Memory B cell (primary cell): Measurements from ENCODE around the gene PLXDC2.

Experiments used
- ATAC-seq: fragments of 150-1000 bp; cut with Tn5 transposase; 2 replicates; pipeline ENCODE4 v1.10.0; 2021; ENCODE audit warnings: low read depth, mild to moderate bottlenecking, moderate library complexity
- DNase-seq, 2 donors: peaks; one replicate each; pipeline ENCODE4 v3.0.0; 2022; ENCODE audit warnings: low spot score in 2 of 2
- H3K27ac Mint-ChIP-seq: one replicate; pipeline ENCODE4 v1.8.0; 2022; ENCODE audit warnings: mild to moderate bottlenecking, moderate library complexity, mixed read lengths
- H3K27me3 Mint-ChIP-seq: one replicate; pipeline ENCODE4 v1.8.0; 2022; ENCODE audit warnings: mixed read lengths
- H3K36me3 Mint-ChIP-seq: one replicate; pipeline ENCODE4 v1.8.0; 2022; ENCODE audit warnings: mild to moderate bottlenecking, mixed read lengths
- H3K4me1 Mint-ChIP-seq: one replicate; pipeline ENCODE4 v1.8.0; 2022; ENCODE audit warnings: mixed read lengths
- H3K4me3 Mint-ChIP-seq: one replicate; pipeline ENCODE4 v1.8.0; 2022; ENCODE audit warnings: mild to moderate bottlenecking, moderate library complexity, mixed read lengths
- H3K9me3 Mint-ChIP-seq: one replicate; pipeline ENCODE4 v1.8.0; 2022; ENCODE audit warnings: mixed read lengths

The PLXDC2 gene

DNA sequence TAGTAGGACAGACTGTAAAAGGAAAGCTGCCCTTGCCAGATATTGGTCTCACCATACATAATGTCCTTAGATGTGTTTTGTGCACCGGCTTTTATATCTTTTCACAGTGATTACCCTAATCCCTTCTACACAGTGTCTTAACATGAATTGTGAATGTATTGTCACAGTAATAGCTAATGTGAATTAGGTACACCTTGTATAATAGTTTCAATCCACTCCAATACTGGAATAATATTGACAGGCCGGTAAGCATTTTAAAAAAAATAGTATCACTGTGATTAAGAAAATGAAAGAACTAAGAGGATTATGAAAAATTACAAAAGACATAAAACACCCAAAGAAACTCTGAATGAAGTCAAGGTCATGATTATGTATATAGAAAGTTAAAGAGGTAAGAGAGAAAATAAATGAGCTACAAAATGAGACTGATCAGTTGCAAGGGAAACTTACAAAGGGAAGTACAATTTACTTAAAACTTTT is 420.9 kb downstream of the PLXDC2 start:
- H3K4me3 Mint-ChIP-seq, result no peak overlapping the region
- H3K36me3 Mint-ChIP-seq, result no peaks in the 10 kb centered on the region
- H3K4me1 Mint-ChIP-seq, result no peaks in the 10 kb centered on the region
- no peak overlapping the region for H3K27ac Mint-ChIP-seq
- no peaks in the 10 kb centered on the region for H3K27me3 Mint-ChIP-seq
- DNase-seq (no peak), ATAC-seq (no peak)
- peaks cover 2% of the 10 kb centered on the region for H3K9me3 Mint-ChIP-seq

DNA sequence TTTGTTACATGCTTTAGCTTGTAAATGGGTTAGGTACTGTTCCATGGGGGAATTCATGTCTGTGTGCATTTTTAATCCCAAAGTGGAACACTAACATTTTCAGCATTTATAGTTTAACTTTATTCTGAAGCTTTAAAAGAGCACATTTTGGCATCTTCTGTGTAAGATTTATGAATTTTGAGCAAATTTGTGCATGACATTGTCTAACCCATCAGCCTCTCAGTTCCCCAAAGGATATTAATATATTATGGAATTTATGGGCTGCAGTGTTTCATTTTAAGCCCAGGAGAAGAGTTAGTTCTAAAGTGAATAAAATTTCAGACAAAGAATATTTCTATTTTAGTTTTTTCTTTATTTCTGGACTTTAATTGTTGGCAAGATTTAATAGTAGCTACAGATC is 421.4 kb downstream of the PLXDC2 start:
- peaks cover 2% of the 10 kb centered on the region for H3K9me3 Mint-ChIP-seq
- H3K4me1 Mint-ChIP-seq, result no peaks in the 10 kb centered on the region
- ATAC-seq, result no peak
- no peaks in the 10 kb centered on the region for H3K27me3 Mint-ChIP-seq
- no peak overlapping the region for H3K27ac Mint-ChIP-seq
- DNase-seq, result no peak
- no peaks in the 10 kb centered on the region for H3K36me3 Mint-ChIP-seq
- H3K4me3 Mint-ChIP-seq, result no peak overlapping the region

DNA sequence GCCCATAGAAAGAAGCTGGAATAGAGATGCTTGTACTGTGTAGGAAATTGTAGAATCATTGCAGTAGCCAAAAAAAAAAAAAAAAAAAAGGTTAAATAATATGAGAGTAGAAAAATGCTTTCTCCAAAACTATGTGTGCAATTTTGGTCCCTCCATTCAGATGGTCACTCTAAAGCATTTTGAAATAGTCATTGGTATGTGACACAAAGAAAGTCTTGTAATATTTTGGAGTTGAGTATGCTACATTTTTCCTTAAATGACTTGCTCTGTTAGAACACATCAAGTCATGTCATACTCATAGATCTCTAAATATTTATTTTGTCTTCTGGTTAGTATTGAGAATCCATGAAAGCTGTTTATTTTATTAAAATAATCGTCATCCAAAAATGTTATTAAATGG is 424.4 kb downstream of the PLXDC2 start:
- DNase-seq (no peak), ATAC-seq (no peak)
- Mint-ChIP-seq H3K27me3 (no peaks in the 10 kb centered on the region), H3K9me3 (peaks cover 2% of the 10 kb centered on the region), H3K4me1 (no peaks in the 10 kb centered on the region), H3K27ac (no peak overlapping the region), H3K36me3 (no peaks in the 10 kb centered on the region), H3K4me3 (no peak overlapping the region)

DNA sequence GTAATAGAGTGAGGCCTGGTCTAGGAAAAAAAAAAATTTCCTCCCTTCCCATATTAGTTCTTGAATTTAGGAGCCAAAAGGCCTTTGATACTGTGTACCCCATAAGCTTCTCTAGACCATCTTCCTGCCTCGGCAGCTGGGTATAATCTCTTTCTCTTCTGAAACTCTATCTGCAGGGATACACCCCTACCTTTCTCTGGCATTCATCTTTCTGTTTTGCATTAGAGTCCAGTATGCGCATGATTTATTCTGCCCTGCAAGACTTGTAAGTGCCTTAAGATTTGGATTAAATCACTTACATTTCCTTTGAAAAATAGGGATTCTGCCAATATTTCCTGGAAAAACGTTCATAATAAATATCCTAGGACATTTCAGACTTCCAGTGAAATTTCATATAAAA is 431.2 kb downstream of the PLXDC2 start:
- no peak for DNase-seq
- no peaks in the 10 kb centered on the region for H3K4me1 Mint-ChIP-seq
- H3K9me3 Mint-ChIP-seq, result no peaks in the 10 kb centered on the region
- H3K36me3 Mint-ChIP-seq, result no peaks in the 10 kb centered on the region
- H3K4me3 Mint-ChIP-seq, result no peak overlapping the region
- no peak overlapping the region for H3K27ac Mint-ChIP-seq
- ATAC-seq, result no peak
- H3K27me3 Mint-ChIP-seq, result no peaks in the 10 kb centered on the region

DNA sequence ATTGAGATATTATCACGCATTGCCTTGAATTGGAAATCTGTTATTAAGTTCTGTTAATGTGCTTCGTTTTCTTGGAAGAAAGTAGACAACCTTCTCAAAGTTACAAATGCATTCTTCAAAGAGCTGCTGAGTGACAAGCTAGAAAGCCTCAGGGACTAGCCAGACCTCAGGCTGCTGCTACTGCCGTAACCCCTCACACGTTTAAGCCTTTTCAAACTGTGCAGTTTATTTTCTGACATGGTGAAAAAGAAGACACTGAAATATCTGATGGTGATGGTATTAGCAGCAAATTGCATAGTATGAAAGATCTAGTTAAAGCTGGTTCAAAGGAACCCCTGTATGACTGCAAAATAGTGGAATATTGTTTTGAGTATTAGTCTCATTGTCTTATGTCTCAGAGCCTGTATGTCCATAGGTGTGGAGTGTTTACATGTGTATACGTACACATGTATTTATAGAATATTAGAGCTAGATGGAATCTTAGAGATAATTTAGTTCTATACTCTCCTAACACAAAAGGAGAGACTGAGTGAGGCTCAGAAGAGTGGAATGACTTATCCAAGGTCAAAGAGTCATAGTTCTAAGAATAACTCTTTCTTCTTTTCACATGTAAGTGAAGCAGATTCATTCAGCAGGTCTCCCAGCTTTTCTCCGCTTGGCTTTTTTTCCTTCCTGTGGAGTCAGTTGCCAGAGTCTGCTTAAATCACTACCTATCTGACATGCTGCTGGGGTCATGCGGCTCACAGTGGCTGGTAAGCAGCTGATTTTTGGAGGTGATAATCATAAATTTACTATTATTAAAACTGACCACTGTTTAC is 431.9 kb downstream of the PLXDC2 start:
- H3K36me3 Mint-ChIP-seq, result no peaks in the 10 kb centered on the region
- no peak for ATAC-seq
- no peak overlapping the region for H3K4me3 Mint-ChIP-seq
- H3K27ac Mint-ChIP-seq, result no peak overlapping the region
- no peaks in the 10 kb centered on the region for H3K9me3 Mint-ChIP-seq
- no peak for DNase-seq
- no peaks in the 10 kb centered on the region for H3K4me1 Mint-ChIP-seq
- H3K27me3 Mint-ChIP-seq, result no peaks in the 10 kb centered on the region

DNA sequence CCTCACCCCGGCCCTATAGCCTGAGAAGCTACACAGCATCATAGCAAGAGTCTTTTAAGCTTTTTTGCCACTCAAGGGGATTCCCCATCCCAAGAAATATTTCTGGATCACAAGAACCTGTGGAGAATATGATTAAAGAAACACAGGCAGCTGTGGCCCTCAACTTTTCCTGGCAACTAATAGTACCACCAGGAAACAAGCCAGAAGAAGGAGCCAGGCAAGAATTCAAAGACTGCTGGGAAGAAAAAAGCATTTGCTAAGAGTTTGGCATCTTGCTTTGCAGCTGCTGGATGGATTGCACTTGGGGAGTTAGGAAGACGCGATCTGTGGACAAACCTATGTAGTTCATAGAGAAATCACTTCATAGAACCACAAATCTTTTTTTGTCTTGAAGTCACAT is 437.8 kb downstream of the PLXDC2 start:
- no peaks in the 10 kb centered on the region for H3K36me3 Mint-ChIP-seq
- DNase-seq, result no peak
- no peaks in the 10 kb centered on the region for H3K9me3 Mint-ChIP-seq
- no peaks in the 10 kb centered on the region for H3K4me1 Mint-ChIP-seq
- H3K27me3 Mint-ChIP-seq, result no peaks in the 10 kb centered on the region
- no peak overlapping the region for H3K27ac Mint-ChIP-seq
- no peak for ATAC-seq
- no peak overlapping the region for H3K4me3 Mint-ChIP-seq

DNA sequence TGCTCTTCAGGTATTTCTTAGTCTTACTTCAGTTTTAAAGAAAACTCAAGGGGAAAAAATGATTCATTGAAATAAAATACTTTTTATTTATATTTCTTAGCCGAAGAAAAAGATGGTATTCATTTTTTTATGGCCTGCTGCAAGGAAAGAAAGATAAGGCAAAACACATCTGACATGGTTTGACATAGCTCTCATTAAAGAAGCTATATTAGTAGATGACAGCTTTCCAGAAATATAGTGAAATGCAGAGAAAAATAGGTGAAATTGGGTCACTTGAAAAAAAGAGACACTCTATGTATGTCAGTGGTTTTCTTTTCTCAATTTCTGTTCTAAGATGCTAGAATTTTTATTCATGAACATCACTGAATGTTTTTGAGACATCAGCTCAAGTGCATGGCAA is 438.3 kb downstream of the PLXDC2 start:
- ATAC-seq, result no peak
- no peak for DNase-seq
- Mint-ChIP-seq H3K36me3 (no peaks in the 10 kb centered on the region), H3K9me3 (no peaks in the 10 kb centered on the region), H3K4me3 (no peak overlapping the region), H3K27ac (no peak overlapping the region), H3K27me3 (no peaks in the 10 kb centered on the region), H3K4me1 (no peaks in the 10 kb centered on the region)

DNA sequence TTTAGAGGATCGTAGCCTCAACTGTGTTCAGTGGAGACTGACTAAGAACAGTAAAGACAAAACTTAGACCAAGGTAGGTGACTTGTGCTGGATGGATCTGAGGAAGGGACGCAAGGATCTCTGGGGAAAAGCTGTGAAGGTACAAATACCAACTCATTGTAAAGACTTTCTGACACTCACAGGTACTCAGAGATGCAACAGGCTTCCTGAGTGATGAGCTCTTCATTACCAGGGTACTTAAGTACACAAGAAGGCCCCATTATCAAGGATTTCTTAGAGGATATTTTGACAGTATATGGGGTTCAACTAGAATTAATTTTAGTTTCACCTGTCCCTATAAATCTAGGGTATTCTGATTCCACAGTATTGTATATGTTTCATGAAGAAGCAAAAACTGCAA is 440.7 kb downstream of the PLXDC2 start:
- H3K27ac Mint-ChIP-seq, result no peak overlapping the region
- no peaks in the 10 kb centered on the region for H3K4me1 Mint-ChIP-seq
- no peaks in the 10 kb centered on the region for H3K9me3 Mint-ChIP-seq
- no peak for ATAC-seq
- no peaks in the 10 kb centered on the region for H3K36me3 Mint-ChIP-seq
- H3K4me3 Mint-ChIP-seq, result no peak overlapping the region
- H3K27me3 Mint-ChIP-seq, result no peaks in the 10 kb centered on the region
- no peak for DNase-seq

DNA sequence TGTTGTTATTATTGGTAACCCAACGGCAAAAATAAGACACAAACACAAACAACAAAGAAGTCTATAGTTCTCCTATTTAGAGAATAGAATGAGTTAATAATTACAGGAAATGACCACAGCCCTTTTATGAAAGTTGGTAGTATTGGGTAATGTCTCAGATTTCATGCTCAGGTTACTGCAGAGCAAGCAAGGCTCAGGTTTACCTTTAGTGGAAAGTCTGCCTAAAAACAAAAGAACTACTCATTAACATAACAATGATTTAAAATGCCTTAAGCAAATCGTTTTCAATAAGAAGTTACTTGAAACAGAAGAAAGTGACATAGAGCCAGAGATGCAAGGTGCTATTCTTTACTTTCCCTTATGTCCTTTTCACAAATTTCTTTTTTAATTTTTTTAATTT is 441.2 kb downstream of the PLXDC2 start:
- H3K27me3 Mint-ChIP-seq, result no peaks in the 10 kb centered on the region
- H3K9me3 Mint-ChIP-seq, result no peaks in the 10 kb centered on the region
- no peak overlapping the region for H3K27ac Mint-ChIP-seq
- ATAC-seq, result no peak
- H3K4me3 Mint-ChIP-seq, result no peak overlapping the region
- no peaks in the 10 kb centered on the region for H3K36me3 Mint-ChIP-seq
- H3K4me1 Mint-ChIP-seq, result no peaks in the 10 kb centered on the region
- DNase-seq, result no peak

DNA sequence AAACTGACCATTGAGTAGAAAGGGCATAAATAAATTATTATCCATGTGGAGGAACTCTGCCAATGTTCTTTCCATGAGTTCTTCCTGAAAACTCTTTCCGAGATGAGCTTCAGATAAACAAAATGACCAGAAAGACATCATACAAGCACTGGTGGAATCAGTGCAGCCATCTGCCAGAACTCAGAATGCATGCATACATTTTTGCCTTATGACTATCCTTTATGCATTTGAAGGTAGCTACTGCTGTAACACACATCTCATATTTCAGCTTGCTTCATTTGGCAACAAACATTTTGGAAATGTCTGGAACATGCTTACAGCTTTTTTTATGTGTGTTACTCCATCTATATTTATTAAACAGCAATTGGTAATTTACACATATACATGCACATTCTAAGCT is 448.9 kb downstream of the PLXDC2 start:
- no peak overlapping the region for H3K4me3 Mint-ChIP-seq
- H3K27me3 Mint-ChIP-seq, result no peaks in the 10 kb centered on the region
- H3K9me3 Mint-ChIP-seq, result peaks cover 4% of the 10 kb centered on the region
- DNase-seq (no peak), ATAC-seq (no peak)
- H3K36me3 Mint-ChIP-seq, result no peaks in the 10 kb centered on the region
- H3K27ac Mint-ChIP-seq, result no peak overlapping the region
- no peaks in the 10 kb centered on the region for H3K4me1 Mint-ChIP-seq

DNA sequence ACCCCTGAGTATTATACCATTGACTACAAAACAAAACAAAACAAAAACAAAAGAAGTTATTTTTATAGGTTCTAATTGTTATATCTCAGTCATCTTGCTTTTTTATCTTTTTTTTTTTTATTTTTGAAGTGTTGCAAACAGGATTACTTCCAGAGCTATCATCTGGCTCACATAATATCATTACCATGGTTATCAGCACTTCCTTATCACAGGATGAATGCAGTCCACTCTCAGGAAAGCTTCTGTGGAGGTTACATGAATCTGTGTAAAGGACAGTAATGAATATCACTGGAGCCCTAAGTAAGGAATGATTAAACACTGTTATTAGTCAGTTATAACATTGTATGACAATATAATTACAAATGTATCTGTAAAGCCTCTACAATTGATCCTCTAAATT is 451.5 kb downstream of the PLXDC2 start:
- no peak overlapping the region for H3K27ac Mint-ChIP-seq
- H3K4me3 Mint-ChIP-seq, result no peak overlapping the region
- ATAC-seq (no peak), DNase-seq (no peak)
- H3K9me3 Mint-ChIP-seq, result peaks cover 6% of the 10 kb centered on the region
- H3K4me1 Mint-ChIP-seq, result no peaks in the 10 kb centered on the region
- no peaks in the 10 kb centered on the region for H3K27me3 Mint-ChIP-seq
- H3K36me3 Mint-ChIP-seq, result no peaks in the 10 kb centered on the region

DNA sequence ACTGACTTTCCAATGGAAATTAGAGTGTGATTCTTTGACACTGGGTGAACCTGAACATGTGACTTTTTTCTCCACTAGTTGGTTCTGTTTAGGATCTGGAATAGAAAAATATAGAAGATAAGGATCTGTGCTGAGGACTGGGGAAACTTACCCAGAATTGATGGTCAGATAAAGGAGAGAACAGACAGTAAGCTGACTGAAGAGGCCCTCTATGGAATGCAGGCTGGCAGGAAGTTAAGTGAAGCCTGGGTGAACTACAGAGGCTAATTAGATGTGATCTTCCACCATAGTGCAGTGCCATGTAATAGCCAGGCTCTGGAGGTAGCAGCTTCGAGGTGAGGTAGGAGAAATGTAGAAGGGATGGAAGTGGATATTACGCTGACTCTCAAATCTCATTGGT is 455.3 kb downstream of the PLXDC2 start:
- ATAC-seq, result no peak
- Mint-ChIP-seq H3K9me3 (peaks cover 9% of the 10 kb centered on the region), H3K27me3 (no peaks in the 10 kb centered on the region), H3K36me3 (no peaks in the 10 kb centered on the region), H3K4me3 (no peak overlapping the region), H3K27ac (no peak overlapping the region), H3K4me1 (no peaks in the 10 kb centered on the region)
- DNase-seq, result no peak

DNA sequence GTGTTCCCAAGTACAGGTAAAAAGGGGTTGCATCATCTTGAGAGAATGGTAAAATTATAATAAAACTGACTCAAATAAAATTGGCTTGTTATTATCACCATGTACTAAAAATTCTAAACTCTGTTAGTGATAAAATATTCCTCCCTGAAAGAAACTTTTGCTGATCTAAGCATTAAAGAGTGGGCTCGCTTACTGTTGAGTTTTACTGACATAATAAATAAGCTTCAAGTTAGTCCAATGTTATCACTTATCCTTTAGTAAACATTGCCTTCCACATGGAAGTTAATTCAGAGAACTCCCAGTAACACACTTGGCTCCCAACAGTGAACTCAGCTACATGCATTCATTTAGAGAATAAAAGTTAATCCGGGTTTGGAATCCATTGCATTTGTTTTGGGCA is 456.4 kb downstream of the PLXDC2 start:
- no peak for ATAC-seq
- H3K27ac Mint-ChIP-seq, result no peak overlapping the region
- peaks cover 9% of the 10 kb centered on the region for H3K9me3 Mint-ChIP-seq
- no peak for DNase-seq
- H3K27me3 Mint-ChIP-seq, result no peaks in the 10 kb centered on the region
- H3K4me3 Mint-ChIP-seq, result no peak overlapping the region
- H3K36me3 Mint-ChIP-seq, result no peaks in the 10 kb centered on the region
- no peaks in the 10 kb centered on the region for H3K4me1 Mint-ChIP-seq

DNA sequence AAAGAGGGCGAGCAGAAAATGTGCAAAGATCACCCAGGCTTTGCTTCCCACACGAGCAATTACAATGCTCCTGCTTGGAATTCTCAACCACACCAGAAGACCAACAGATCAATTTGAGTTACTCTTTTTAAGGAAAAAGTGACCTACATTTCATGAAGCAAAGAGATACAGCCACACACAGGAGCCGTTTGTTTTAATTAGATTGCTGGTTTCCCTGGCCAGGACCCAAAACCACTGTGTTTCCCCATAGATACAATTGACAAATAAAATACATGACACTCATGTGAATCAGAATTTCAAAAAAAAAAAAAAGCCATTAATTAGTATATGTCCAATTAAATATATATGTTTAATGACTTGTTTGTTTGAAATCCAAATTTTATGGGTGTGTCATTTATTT is 458.3 kb downstream of the PLXDC2 start:
- no peaks in the 10 kb centered on the region for H3K4me1 Mint-ChIP-seq
- DNase-seq (no peak), ATAC-seq (no peak)
- no peaks in the 10 kb centered on the region for H3K36me3 Mint-ChIP-seq
- H3K9me3 Mint-ChIP-seq, result peaks cover 8% of the 10 kb centered on the region
- H3K4me3 Mint-ChIP-seq, result no peak overlapping the region
- H3K27ac Mint-ChIP-seq, result no peak overlapping the region
- no peaks in the 10 kb centered on the region for H3K27me3 Mint-ChIP-seq
